HG03097 (cell line): ENCODE data around the gene TMIGD1.

Experiments used
- ATAC-seq: cut with Tn5 transposase; IDR thresholded peaks from one replicate; pipeline ENCODE4 v1.9.1; 2021; ENCODE audit not compliant: unreplicated experiment, low FRiP score

The TMIGD1 gene

DNA sequence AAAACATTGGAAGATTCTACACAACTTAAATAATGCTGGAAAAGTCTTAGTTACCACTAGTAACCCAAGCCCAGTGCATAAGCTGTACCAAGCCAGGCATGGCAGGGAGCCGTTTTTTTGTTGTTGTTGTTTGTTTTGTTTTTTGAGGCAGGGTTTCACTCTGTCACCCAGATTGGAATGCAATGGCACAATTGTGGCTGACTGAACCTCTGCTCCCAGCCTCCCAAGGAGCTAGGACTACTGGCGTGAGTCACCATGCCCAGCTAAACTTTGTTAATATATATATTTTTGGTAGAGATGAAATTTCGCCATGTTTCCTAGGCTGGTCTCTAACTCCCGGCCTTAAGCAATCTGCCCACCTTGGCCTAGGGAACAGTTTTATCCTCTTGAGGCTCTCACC is 564 bp upstream of the TMIGD1 start:
- ATAC-seq = no peak

DNA sequence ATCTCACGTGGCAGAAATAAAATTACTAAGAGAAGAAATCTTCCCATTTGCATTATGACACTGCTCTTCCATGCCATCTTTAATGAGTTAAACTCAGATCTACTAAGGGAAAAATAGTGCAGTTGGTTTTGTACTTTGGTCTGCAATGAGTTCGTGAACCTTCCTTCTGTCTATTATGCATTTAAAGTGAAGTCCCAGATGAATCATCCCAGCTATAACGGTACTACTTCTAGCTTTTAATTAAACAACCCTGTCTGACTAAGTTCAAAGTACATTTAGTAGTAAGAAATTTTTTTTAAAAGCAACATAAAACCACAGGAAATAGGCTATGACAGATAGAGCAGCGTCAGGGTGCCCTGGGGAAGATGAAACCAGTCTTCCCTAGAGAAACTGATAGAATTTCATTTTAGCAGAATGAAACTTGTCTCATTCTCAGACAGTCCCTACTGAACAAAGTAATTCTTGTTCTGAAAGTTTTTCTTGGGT is 1.8 kb downstream of the TMIGD1 start:
- peak; percentile 50 for ATAC-seq

DNA sequence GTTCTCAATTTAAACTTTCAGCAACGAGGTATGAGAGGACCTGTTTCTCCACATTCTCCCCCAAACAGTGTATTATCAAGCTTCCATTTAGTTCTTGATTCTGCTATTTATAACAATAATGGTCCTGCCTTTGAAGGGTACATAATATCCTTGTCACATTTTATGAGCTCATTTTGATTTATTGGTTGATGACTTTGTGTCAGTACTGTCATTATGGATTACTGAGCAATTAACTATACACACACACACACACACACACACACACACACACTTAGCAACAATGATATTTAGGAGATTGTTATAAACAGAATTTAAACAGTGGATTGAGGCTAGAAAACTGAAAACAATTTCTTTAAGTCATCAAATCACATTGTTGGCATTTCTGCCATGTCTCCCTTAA is 7.0 kb downstream of the TMIGD1 start:
- ATAC-seq = no peak

DNA sequence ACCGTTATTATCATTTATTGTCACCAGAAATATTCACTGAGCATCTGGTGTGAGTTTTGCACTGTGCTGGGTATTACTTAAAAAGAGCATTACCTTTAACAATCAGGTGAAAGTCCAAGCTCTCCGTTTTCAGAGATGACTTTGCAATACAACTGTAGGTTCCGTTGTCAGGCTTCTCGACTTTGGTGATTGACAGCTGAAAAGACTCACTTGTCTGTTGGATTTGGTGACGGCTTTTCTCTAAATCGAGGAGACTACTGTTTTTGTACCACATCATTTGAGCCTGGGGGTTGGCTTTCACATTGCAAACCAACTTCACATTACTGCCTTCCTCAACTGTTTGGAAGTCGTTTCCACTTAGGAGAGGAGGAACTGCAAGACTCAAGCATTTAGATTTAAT is 9.1 kb downstream of the TMIGD1 start:
- ATAC-seq = no peak

DNA sequence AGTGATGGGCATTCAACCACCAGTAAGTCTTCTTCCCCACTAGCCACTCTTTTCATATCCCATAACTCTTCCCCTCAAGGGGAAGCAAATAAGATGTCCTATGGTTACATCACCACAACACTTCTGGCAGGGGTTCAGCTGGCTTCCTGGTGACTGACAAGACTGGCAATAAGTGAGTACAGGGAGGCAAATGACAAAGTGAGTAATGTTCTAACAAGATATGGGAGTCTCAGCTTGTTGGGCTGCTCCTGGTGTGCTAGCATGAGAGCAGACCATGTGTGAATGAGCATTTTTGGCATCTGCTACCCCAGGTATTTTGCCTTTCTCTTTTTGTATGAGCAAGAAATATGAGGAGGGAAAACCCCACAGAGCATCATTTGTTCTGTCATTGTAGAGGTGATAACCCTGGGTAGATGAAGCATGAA is 9.9 kb downstream of the TMIGD1 start:
- ATAC-seq = no peak

DNA sequence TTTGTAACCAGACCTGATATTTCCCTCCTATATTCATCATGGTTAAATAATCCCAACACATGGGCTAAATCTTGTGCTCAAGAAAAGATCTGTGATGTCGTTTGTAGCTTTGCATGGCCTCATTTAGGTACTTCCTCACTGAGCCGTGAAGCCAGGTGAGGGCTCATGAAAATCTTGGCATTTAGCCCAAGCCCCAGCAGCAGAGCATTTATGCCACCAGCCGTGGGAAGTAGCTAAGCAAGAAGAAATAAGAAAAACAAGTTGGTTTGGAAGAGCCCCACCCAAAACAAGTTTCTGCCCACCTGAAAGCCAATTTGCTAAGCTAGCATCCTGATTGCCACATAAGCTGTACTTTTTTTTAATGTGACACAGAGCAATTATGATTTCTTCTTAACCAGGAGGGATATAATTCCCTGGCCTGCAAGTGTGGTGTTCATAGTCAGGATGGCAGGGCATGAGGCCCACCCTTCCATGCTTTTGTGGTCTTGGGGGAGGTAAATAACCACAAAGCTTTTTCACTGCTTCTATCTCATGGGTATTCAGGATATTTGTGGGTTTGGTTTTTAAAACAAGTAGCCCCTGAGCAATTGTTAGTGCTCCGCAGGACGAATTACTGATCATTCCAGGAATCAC is 10.5 kb downstream of the TMIGD1 start:
- ATAC-seq = no peak

DNA sequence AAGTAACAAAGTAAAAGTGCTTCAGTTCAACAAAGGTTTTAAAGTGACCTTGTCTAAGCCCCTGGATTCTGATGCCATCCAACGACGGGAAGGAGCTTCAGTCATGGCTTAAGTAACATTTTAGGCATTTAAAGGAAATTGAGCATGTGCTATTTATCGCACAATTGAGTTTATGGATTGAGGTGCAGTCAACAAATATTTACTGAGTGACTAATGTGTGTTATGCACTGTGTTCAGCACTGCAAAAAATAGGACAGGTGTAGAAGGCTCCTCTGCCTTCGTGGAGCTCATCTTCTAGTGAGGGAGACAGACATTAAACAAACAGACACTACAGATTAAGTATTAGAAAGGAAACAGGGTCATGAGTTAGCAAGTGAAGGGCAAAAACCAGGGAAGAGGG is 12.5 kb downstream of the TMIGD1 start:
- ATAC-seq = no peak

DNA sequence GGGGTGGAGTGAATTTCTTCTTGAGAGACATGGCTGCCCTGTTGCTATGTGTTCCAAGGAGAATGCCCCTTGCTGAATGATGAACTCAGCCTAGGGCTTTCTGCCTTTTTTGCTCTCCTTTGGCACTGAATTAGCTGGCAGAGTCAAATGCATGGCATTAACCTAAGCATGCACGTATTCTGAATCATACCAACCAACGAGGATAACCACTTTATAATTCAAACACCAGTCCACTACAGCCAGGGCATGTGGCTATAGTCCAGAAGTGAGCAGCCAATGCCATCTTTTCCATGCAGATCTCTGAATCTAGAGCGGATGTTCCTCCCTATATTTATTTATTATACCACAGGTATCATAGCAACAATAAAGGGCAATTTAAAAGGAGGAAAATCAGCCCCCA is 15.7 kb downstream of the TMIGD1 start:
- ATAC-seq = no peak

DNA sequence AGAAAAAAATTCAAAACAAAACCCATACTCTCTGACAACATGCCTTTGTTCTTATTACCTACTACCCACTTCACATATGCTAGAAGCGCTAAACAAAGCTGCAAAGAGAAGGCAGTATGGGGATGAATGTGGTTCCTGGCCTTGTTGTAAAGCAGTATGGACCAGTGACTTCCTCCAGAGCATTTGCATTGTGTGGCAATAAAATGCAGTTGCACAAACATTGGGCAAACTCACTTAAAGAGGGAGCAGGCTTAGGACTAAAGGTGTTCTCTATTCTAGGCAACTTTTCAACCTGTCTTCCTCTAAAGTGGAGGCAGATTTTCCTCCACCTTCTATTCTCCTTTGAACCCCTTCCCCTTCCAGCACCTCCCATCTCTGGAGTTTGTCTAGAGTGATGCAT is 17.1 kb downstream of the TMIGD1 start:
- no peak for ATAC-seq

DNA sequence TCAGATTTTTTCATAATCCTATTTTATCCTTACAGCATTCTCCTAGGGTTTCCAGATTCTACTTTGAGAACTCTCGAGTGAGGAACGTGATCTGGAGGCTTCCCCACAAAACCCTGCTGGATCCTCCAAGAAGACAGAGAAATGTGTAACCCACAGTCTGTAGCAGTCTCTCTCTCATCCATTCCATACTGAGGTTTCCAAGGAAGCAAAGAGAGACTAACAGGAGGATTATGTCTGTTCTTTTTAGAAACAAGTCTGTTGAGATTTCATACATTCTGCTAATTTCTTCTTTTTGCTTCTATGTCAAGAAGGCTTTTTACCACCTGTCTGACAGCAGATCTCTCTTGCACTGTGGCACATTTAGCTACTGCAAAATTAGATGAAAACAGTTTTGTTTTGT is 18.8 kb downstream of the TMIGD1 start:
- ATAC-seq = no peak

DNA sequence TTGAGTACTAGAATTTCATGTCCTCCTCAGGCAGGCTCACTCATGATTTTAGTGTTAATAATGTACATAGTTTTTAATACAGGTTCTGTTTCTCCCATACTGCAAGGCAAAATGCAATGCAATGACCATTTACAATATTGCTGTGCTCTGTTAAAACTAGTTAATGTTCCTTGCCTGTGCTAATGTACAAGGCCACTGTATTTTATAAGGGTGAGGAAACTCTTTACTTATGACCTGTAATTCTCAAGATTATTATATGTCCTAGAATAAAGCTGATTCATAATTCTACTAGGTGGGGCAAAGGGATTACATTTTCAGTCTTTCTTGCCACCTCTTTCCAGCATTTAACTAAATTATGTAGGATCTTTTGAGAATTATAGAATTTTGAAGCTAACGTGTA is 19.4 kb downstream of the TMIGD1 start:
- no peak for ATAC-seq

DNA sequence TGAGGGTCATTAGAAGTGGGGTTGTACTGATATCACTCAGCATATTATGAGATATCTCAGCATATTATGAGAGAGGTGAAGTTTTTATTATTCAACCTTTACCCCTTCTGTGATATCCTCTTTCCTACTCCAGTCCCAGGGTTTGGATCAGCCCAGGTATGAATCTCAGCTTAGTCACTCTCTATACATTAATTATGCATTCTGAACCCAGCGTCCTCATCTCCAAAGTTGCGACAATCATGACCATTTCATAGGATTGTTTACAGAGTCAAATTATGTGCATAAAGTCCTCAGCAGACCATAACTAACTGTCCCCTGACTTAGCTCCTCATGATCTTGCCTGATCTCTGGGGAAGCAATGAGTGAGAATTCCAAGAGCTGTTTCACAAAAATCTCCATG is 21.6 kb downstream of the TMIGD1 start:
- ATAC-seq = no peak

DNA sequence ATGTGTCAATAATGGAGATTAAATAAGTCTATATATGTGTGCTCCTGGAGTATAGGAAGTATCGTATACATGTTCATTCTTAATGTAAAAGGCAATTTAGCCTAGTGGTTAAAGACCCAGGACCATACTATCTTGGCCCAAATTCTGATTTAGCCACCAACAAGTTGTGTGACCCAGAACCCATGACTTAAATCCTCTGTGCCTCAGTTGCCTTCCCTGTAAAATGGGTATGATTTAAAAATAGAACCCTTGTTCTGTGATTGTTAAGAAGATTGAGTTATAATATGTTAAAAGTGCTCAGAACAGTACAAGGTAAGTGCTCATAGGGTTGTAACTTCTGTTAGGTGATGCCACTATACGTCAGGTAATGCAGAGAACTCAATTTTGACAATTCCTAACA is 23.3 kb downstream of the TMIGD1 start:
- ATAC-seq = no peak

DNA sequence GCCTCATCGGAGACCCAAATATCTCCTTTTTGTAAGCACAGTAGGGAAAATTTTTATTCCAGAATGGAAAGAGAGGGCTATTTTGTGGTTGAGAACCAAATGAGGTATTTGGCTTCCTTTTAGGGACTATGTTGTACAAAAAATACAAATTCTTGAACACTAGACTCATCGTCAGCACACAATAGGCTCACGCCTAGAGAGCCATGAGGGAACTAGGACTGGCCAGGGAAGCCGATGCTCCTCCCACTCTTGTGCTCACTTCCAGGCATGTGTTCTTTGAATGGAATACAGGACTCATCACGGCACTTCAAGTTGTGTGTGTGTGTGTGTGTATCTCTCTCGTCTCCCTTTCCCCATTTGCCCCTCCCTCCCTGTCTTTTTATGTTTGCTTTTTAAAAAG is 24.3 kb downstream of the TMIGD1 start:
- ATAC-seq = no peak

DNA sequence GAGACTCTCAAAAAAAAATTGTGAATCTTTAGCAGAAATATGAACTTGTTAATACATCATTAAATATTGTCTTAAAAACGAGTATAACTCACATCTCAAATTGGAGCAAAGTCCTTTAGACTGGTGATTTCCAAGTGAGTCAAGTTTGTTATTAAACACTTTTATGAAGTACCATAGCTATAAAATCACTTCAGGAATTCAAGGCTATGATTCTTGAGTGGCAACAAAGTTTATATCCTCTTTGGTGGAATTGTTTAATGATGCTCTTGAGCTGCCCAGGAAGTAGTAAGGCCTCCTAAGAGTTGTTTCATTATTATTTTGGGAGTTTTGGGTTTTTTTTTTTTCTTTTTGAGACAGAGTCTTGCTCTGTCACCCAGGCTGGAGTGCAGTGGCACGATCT is 25.5 kb downstream of the TMIGD1 start:
- ATAC-seq = no peak

DNA sequence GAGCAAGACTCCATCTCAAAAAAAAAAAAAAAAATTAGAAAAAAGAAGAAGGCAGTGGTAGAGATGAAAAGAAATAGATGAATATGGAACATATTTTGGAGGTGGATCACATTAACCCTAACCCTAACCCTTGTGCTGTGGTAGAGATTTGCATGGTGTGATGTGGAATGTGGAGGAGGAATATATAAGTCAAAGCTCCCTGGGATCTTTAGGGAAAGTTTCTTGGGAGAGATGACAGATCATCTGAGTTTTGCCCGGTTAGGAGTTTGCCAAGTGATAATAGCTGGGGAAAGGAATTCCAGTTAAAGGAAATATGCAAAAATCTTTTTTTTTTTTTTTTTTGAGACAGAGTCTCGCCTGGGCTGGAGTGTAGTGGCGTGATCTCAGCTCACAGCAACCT is 29.1 kb downstream of the TMIGD1 start:
- no peak for ATAC-seq

DNA sequence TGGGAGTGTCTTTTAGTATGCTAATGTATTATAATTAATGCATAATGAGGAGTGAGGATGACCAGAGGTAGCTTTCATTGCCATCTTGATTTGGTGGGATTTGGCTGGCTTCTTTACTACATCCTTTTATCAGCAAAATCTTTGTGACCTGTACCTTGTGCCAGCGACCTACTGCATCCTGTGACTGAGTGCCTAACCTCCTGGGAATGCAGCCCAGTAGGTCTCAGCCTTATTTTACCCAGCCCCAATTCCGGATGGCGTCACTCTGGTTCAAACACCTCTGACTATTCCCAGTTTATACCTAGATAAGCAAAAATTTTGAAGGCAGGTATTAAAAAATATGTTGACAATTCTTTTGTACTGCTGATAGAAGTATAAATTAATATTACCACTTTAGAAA is 31.6 kb downstream of the TMIGD1 start:
- no peak for ATAC-seq

DNA sequence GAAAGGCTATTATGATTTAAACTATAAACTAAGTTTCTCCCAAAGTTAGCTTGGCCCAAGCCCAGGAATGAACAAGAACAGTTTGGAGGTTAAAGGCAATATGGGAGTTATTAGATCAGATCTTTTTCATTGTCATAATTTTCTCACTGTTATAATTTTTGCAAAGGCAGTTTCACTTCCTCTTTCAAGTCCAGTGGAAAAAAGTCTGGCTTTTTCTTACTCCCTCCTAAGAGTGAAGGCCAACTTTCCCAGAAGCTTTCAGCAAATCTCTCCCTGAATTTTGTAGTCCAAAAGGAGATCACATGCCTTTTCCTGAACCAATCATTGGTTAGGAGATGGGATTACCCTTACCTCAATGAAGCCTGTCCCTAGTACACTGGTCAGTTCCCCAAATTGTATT is 33.0 kb downstream of the TMIGD1 start:
- no peak for ATAC-seq

DNA sequence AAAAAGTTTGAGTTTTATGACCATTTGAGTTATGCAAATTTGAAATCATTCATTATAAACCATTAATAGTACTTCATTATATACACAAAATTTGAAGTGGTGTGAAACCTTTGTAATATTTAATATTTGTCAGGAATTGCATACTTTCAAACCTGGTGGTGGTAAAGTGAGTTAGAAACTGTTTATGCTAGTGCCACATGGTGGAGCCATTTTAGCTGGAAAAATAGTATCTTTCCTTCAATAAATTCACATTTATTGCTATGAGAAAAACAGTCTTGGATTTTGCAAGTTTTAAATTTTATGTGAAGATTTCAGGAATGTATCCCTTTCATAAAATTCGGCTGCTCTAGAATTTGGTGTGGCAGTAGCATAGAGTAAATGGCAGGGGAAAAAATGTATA is 34.9 kb downstream of the TMIGD1 start:
- no peak for ATAC-seq

DNA sequence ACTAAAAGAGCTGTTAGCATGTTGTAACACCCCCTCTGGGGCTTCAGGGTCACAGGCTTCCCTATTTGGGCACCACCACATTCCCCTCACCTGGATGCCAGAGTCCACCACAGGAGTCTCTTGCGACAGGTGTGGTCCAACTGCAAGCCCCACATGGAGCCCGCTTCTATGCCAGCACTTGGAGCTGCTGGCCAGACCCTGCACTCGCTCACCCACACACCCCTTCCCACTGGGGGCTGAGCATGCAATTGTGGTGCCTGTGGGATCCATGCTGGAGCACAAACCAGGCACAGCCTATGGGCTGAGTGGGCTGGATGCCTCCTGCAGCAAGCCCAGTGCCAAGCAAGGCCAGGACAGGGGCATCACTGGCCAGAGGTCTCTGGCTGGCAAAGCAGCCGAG is 36.1 kb downstream of the TMIGD1 start:
- no peak for ATAC-seq

DNA sequence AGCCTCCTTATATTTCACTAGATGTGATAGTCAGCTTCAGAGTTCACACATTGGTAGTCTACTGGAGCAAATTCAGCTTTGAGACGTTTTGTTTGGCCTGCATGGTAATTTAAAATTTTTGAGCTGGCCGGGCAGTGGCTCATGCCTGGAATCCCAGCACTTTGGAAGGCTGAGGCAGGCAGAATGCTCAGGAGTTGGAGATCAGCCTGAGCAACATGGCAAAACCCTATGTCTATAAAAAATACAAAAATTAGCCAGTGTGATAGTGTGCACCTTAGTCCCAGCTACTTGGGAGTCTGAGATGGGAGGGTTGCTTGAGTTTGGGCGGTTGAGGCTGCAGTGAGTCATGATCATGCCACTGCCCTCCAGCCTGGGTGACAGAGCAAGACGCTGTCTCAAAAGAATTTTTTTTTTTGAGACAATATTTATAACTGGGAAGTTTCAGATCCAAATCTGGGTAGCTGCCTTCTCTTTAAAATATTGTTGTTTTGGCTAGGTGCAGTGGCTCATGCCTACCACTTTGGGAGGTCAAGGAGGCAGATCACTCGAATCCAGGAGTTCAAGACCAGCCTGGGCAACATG is 37.3 kb downstream of the TMIGD1 start:
- ATAC-seq = no peak

DNA sequence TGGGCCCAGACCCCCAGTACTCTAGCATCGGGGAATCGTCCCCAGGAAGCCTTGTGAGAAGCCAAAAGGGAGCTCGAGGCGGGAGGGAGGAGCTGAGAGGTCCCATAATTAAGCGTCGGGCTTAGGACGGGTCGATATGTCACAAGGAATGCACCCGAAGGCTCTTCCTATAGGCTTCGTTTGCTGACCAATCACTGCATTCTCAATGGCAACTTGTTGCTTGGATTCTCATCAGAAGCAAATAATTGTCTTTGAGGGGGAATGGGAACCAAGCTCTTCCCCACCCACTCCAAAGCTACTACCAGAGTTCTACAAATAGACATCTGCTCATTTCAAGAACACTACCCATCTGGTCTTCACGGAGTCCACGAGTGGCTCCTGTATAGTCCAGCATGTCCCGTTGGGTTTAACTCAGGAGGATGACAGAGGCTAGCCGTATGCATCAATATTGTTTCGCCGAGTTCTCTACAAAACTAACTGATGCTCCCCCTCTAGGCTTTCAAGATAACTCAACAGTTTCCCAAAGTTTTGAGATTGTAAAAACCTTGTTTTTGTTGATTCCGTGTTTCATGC is 41.5 kb downstream of the TMIGD1 start:
- ATAC-seq = no peak
